Measurements from ENCODE around the gene SYTL5.

GRCh38 chrX:38079463-38079862, 73.1 kb downstream of the SYTL5 start:
- TF ChIP-seq, protein P1, sequence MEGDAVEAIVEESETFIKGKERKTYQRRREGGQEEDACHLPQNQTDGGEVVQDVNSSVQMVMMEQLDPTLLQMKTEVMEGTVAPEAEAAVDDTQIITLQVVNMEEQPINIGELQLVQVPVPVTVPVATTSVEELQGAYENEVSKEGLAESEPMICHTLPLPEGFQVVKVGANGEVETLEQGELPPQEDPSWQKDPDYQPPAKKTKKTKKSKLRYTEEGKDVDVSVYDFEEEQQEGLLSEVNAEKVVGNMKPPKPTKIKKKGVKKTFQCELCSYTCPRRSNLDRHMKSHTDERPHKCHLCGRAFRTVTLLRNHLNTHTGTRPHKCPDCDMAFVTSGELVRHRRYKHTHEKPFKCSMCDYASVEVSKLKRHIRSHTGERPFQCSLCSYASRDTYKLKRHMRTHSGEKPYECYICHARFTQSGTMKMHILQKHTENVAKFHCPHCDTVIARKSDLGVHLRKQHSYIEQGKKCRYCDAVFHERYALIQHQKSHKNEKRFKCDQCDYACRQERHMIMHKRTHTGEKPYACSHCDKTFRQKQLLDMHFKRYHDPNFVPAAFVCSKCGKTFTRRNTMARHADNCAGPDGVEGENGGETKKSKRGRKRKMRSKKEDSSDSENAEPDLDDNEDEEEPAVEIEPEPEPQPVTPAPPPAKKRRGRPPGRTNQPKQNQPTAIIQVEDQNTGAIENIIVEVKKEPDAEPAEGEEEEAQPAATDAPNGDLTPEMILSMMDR (IDR thresholded peaks at IDR 0.05) = no peak
- TF ChIP-seq POLR2A (IDR thresholded peaks at IDR 0.05) (no peak), POLR2AphosphoS5 (IDR thresholded peaks at IDR 0.05) (no peak)
